ENCODE measurements around the gene VEPH1.

VEPH1 gene

DNA sequence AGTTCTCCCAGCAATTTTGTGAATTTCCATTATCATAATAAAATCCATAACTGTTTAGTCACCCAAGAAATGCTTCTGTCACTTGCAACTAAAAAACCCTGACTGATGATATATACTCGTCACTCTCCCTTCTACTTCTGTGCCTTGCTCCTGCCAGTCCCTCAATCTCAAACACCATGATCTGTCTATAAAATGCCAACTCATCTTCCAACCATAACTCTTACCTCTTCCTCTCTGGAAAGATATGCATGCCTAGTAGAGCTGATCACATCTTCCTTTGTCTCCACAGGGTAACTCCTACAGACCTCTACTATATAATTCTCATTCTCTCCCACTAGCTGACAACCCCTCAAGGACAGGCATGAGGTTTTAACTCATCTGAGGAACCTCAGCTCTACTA is 5.2 kb upstream of the VEPH1 start:
- H2AFZ ChIP-seq (ENCODE audit: low read depth, low read length, severe bottlenecking): no peak overlapping the region
- no peaks in the 10 kb centered on the region for H3K9me3 ChIP-seq (ENCODE audit: insufficient read depth, low read length)
- no peak overlapping the region for H3K27ac ChIP-seq (ENCODE audit: low read depth, low read length)
- no peak overlapping the region for H3K4me2 ChIP-seq (ENCODE audit: low read depth, low read length, poor library complexity, severe bottlenecking)
- no peaks in the 10 kb centered on the region for H3F3A ChIP-seq (ENCODE audit: insufficient read depth)
- no peak overlapping the region for H3K4me3 ChIP-seq (ENCODE audit: insufficient read depth, low read length, poor library complexity, severe bottlenecking)
- no peaks in the 10 kb centered on the region for H3K79me2 ChIP-seq (ENCODE audit: insufficient read depth, low read length)
- no peak overlapping the region for H3K9ac ChIP-seq (ENCODE audit: low read length)
- H3K27me3 ChIP-seq (ENCODE audit: low read length): no peaks in the 10 kb centered on the region
- no peaks in the 10 kb centered on the region for H3K9me2 ChIP-seq (replicated peaks; ENCODE audit: insufficient read depth, low read length)
- no peaks in the 10 kb centered on the region for H4K20me1 ChIP-seq (ENCODE audit: low read depth, low read length)
- no peak for TF ChIP-seq EZH2phosphoT487 (conservative IDR thresholded peaks at IDR 0.05; ENCODE audit: low read length)
- TF ChIP-seq, protein P1, sequence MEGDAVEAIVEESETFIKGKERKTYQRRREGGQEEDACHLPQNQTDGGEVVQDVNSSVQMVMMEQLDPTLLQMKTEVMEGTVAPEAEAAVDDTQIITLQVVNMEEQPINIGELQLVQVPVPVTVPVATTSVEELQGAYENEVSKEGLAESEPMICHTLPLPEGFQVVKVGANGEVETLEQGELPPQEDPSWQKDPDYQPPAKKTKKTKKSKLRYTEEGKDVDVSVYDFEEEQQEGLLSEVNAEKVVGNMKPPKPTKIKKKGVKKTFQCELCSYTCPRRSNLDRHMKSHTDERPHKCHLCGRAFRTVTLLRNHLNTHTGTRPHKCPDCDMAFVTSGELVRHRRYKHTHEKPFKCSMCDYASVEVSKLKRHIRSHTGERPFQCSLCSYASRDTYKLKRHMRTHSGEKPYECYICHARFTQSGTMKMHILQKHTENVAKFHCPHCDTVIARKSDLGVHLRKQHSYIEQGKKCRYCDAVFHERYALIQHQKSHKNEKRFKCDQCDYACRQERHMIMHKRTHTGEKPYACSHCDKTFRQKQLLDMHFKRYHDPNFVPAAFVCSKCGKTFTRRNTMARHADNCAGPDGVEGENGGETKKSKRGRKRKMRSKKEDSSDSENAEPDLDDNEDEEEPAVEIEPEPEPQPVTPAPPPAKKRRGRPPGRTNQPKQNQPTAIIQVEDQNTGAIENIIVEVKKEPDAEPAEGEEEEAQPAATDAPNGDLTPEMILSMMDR (IDR thresholded peaks at IDR 0.05; ENCODE audit: insufficient read depth, low read length, poor library complexity, severe bottlenecking): no peak
- no peaks in the 10 kb centered on the region for H3K36me3 ChIP-seq (ENCODE audit: low read length)

DNA sequence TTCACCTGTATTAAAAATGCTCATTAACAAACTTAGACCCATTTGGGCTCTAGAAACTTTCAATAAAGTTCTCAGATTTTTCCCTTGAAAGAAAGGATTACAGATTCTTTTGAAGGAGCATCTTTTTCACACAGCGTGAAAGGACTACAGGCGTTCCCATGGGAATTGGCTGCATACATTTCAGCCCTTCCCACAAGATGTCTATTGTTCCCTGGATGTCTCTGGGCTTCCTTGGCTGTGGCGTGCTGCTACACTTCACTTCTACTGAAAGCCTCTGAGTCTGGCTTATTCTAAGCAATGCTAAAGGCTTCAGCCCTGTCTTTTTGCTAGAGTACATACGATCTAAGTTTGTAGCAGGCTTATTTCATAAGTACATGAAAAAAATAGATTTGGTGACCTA is 1.4 kb downstream of the VEPH1 start:
- no peaks in the 10 kb centered on the region for H3K36me3 ChIP-seq (ENCODE audit: low read length)
- H3F3A ChIP-seq (ENCODE audit: insufficient read depth): no peaks in the 10 kb centered on the region
- H2AFZ ChIP-seq (ENCODE audit: low read depth, low read length, severe bottlenecking): no peak overlapping the region
- no peaks in the 10 kb centered on the region for H3K27me3 ChIP-seq (ENCODE audit: low read length)
- H3K4me2 ChIP-seq (ENCODE audit: low read depth, low read length, poor library complexity, severe bottlenecking): no peak overlapping the region
- H3K79me2 ChIP-seq (ENCODE audit: insufficient read depth, low read length): no peaks in the 10 kb centered on the region
- no peak overlapping the region for H3K27ac ChIP-seq (ENCODE audit: low read depth, low read length)
- no peaks in the 10 kb centered on the region for H3K9me2 ChIP-seq (replicated peaks; ENCODE audit: insufficient read depth, low read length)
- no peak overlapping the region for H3K4me3 ChIP-seq (ENCODE audit: insufficient read depth, low read length, poor library complexity, severe bottlenecking)
- H3K9me3 ChIP-seq (ENCODE audit: insufficient read depth, low read length): no peaks in the 10 kb centered on the region
- no peak overlapping the region for H3K9ac ChIP-seq (ENCODE audit: low read length)
- TF ChIP-seq, protein P1 (IDR thresholded peaks at IDR 0.05; ENCODE audit: insufficient read depth, low read length, poor library complexity, severe bottlenecking): no peak
- no peak for TF ChIP-seq EZH2phosphoT487 (conservative IDR thresholded peaks at IDR 0.05; ENCODE audit: low read length)
- H4K20me1 ChIP-seq (ENCODE audit: low read depth, low read length): no peaks in the 10 kb centered on the region

DNA sequence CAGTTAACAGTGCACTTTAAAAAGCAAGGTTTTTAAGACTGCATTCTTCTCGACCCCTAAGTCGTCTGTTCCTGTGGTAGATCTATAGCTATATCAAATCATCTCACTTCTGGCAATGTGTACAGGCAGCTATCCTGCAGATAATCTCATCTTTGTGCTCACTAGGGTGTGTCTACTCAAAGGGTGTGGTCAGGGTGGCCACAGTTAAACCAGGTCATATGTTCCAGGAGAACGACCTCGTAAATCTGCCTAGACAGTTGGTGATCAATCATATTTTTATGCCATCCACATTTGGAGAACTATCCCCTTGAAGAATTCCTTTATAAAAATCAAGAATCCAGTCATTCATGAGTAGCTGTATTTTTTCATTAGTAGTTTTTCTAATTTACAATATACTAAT is 3.0 kb downstream of the VEPH1 start:
- H3K4me2 ChIP-seq (ENCODE audit: low read depth, low read length, poor library complexity, severe bottlenecking): no peak overlapping the region
- H3K27me3 ChIP-seq (ENCODE audit: low read length): no peaks in the 10 kb centered on the region
- no peaks in the 10 kb centered on the region for H3K79me2 ChIP-seq (ENCODE audit: insufficient read depth, low read length)
- no peaks in the 10 kb centered on the region for H3K9me3 ChIP-seq (ENCODE audit: insufficient read depth, low read length)
- H3K27ac ChIP-seq (ENCODE audit: low read depth, low read length): no peak overlapping the region
- TF ChIP-seq, protein P1 (IDR thresholded peaks at IDR 0.05; ENCODE audit: insufficient read depth, low read length, poor library complexity, severe bottlenecking): no peak
- TF ChIP-seq EZH2phosphoT487 (conservative IDR thresholded peaks at IDR 0.05; ENCODE audit: low read length): no peak
- no peak overlapping the region for H3K4me3 ChIP-seq (ENCODE audit: insufficient read depth, low read length, poor library complexity, severe bottlenecking)
- no peak overlapping the region for H3K9ac ChIP-seq (ENCODE audit: low read length)
- H3K9me2 ChIP-seq (replicated peaks; ENCODE audit: insufficient read depth, low read length): no peaks in the 10 kb centered on the region
- no peak overlapping the region for H2AFZ ChIP-seq (ENCODE audit: low read depth, low read length, severe bottlenecking)
- no peaks in the 10 kb centered on the region for H4K20me1 ChIP-seq (ENCODE audit: low read depth, low read length)
- H3F3A ChIP-seq (ENCODE audit: insufficient read depth): no peaks in the 10 kb centered on the region
- H3K36me3 ChIP-seq (ENCODE audit: low read length): no peaks in the 10 kb centered on the region

Measured in SU-DHL-6 (cell line).